Mucosa of descending colon (tissue), 3 donors: ENCODE data around the gene FAM3A. TPM values are rescaled to one million over a fixed set of nuclear protein-coding genes. Genes with fewer than 3 reads are reported as not detected.

Experiments
- ATAC-seq: fragments of 200-7000 bp; cut with Tn5 transposase; one replicate; pipeline ENCODE4 v1.9.1; 2020; ENCODE audit warnings: mild to moderate bottlenecking, moderate library complexity
- DNase-seq, 3 donors: peaks; one replicate each; pipeline ENCODE4 v3.0.0-alpha.2; 2020
- H3K36me3 ChIP-seq: fragments of 200-600 bp; one replicate; pipeline ENCODE4 v1.8.0; 2021; ENCODE audit warnings: low read depth, mild to moderate bottlenecking
- H3K4me1 ChIP-seq: fragments of 200-600 bp; one replicate; pipeline ENCODE4 v1.8.0; 2021; ENCODE audit warnings: low read depth, mild to moderate bottlenecking
- H3K4me3 ChIP-seq: fragments of 200-600 bp; one replicate; pipeline ENCODE4 v1.8.0; 2021; ENCODE audit warnings: mild to moderate bottlenecking
- H3K9me3 ChIP-seq: fragments of 200-600 bp; one replicate; pipeline ENCODE4 v1.8.0; 2021; ENCODE audit warnings: mild to moderate bottlenecking
- intact Hi-C, 2 donors: fragments of 100-400 bp; cut with DNase I in 1 of 2; cut with micrococcal nuclease in 1 of 2; formaldehyde crosslinking; loops; one replicate each; pipeline versions ENCODE4 v1.11.0 to v1.11.1; 2022; cut with DNase I, micrococcal nuclease
- total RNA-seq, 3 donors: library from RNA; stranded (reverse); fragmentation: NEBNext Ultra II Directional in 2 of 3; extraction: Animal tissue kit (Norgen Biotek cat#: 25700) in 2 of 3; gene quantifications; one replicate each; pipeline versions ENCODE4 v1.2.1 to v1.2.4, GENCODE V29; 2021 to 2023
- TF ChIP-seq, protein P1 (sequence below): fragments of 200-600 bp; IDR thresholded peaks from one replicate; pipeline ENCODE4 v1.8.0; 2022; ENCODE audit warnings: antibody characterized with exemption, mild to moderate bottlenecking
- donor health status: DM: no; HTN: no; CAD: no; lungs with moderate emphysema.
- donor health status: DM: no; HTN: no; CAD: no.
- donor health status: DM: no; HTN: yes; CAD: no.

Gene FAM3A
- total RNA-seq, 3 donors from 2014 or later: 52.5 to 75.6 (median 64.8) TPM

DNA sequence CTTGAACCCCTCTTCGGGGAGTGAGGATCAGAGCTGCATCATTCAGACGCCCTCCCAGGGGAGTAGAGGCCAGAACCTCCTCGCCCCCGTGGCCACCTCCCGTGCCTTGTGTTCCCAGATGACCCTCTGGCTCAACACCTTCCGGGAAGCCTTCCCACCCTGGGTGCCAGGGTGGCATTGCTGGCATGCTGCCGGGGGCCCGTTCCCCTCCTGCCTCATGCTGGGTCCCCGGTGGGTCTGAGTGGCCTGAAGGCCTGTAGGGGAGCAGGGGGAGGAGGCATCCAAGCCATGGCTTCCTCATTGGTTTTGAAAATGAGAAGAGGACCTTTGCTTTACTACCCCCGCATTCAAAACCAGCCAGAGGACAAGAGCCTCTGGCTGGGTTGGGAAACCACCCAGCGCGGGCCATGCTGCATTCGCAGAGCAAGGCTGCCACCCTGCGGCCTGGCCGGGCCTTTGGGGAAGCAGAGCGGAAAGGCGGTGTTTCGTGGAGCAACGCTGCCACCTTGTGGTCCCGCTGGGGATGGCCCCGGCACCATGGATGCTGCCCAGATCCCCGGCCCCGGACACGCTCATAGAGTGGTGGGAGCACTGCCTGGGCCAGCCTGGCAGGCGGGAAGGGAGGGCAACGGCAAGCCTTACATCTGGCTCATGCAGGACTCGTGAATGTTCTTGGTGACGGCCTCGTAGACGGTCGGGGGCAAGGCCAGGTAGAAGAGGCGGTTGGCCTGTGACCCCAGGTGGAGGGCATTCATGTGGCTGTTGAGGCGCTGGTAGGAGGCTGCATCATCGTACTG is 18.7 kb upstream of the FAM3A start:
- intact Hi-C loops: no loop called here
- peak; percentile 99 for ATAC-seq

DNA sequence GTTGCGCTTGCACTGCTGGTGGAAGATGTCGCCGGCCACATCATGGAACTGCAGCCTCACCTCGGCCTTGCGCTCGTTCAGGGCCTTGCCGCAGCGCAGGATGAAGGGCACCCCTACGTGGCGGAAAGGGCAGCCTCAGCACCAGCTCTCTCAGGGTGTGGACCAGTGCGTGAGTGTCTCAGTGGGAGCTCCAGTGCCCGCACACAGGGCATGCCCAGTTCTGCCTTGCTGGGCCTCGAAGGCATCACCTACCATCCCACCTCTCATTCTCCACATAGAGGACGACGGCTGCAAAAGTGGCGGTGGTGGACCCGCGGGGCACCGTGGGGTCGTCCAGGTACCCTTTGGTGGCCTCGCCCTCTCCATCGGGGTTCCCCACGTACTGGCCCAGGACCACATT is 16.7 kb upstream of the FAM3A start:
- TF ChIP-seq, protein P1, sequence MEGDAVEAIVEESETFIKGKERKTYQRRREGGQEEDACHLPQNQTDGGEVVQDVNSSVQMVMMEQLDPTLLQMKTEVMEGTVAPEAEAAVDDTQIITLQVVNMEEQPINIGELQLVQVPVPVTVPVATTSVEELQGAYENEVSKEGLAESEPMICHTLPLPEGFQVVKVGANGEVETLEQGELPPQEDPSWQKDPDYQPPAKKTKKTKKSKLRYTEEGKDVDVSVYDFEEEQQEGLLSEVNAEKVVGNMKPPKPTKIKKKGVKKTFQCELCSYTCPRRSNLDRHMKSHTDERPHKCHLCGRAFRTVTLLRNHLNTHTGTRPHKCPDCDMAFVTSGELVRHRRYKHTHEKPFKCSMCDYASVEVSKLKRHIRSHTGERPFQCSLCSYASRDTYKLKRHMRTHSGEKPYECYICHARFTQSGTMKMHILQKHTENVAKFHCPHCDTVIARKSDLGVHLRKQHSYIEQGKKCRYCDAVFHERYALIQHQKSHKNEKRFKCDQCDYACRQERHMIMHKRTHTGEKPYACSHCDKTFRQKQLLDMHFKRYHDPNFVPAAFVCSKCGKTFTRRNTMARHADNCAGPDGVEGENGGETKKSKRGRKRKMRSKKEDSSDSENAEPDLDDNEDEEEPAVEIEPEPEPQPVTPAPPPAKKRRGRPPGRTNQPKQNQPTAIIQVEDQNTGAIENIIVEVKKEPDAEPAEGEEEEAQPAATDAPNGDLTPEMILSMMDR: no peak
- intact Hi-C loops: no loop called here
- DNase-seq (no peak), ATAC-seq (no peak)
- Histone ChIP-seq H3K4me3 (no peak overlapping the region), H3K9me3 (no peaks in the 10 kb centered on the region), H3K36me3 (no peaks in the 10 kb centered on the region), H3K4me1 (no peaks in the 10 kb centered on the region)

More for the DNA sequence above, 18.7 kb upstream of the FAM3A start:
- H3K36me3 ChIP-seq: no peaks in the 10 kb centered on the region
- H3K4me1 ChIP-seq: no peaks in the 10 kb centered on the region
- no peak overlapping the region for H3K4me3 ChIP-seq
- TF ChIP-seq, protein P1: peak; percentile 89
- H3K9me3 ChIP-seq: no peaks in the 10 kb centered on the region
- DNase-seq: peak; percentile 88 to 94 (median 90)

DNA sequence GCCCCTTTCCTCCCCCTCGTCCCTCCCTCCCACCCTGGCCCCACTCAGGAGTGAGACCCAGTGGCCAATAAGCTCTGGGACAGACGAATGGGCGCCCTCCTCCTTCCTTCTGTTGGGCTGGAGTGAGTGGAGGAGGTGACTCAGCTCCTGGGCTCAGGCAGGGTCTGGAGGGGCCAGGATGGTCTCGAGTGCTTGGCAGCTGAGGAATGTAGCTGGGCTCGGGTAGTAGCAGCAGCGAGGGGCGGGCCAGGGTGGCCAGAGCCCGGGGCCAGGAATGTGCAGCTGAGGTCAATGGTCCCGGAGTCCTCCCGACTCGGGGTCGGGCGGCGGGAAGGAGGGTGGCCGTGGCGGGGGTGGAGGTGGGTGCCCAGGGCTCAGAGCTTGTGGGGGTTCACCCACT is 15.6 kb upstream of the FAM3A start:
- DNase-seq (no peak), ATAC-seq (no peak)
- H3K4me3 ChIP-seq: no peak overlapping the region
- TF ChIP-seq, protein P1: no peak
- H3K9me3 ChIP-seq: no peaks in the 10 kb centered on the region
- intact Hi-C loops: no loop called here
- H3K4me1 ChIP-seq: peaks cover 3% of the 10 kb centered on the region
- H3K36me3 ChIP-seq: no peaks in the 10 kb centered on the region

DNA sequence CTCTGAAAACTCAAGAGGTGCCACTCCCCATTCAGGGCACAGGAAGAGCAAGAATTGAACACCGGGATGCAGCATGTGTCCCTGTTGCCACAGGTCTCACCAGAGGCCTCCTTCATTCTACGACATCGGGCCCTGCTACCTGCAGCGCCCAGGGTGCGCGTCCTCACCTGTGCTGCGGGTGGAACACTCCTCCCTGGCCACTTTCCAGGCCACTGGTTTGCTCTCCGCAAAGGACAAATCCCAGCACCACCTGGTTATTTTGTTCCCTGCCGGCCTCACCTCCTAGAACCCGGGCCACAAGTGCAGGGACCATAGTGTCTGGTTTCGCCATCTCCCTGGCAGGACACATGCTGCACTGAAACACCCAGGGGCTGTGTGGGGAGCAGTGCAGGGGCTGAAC is 14.3 kb upstream of the FAM3A start:
- no peaks in the 10 kb centered on the region for H3K36me3 ChIP-seq
- ATAC-seq (no peak), DNase-seq (no peak)
- intact Hi-C loops: no loop called here
- peaks cover 3% of the 10 kb centered on the region for H3K4me1 ChIP-seq
- TF ChIP-seq, protein P1: no peak
- H3K9me3 ChIP-seq: no peaks in the 10 kb centered on the region
- no peak overlapping the region for H3K4me3 ChIP-seq

GRCh38 chrX:154529206-154529612 is 13.2 kb upstream of the FAM3A start:
- no peak for ATAC-seq
- intact Hi-C loops: no loop called here
- DNase-seq: no peak

More at GRCh38 chrX:154529206-154529612, 13.2 kb upstream of the FAM3A start:
- Histone ChIP-seq H3K9me3 (no peaks in the 10 kb centered on the region), H3K4me1 (peaks cover 3% of the 10 kb centered on the region), H3K4me3 (no peak overlapping the region), H3K36me3 (no peaks in the 10 kb centered on the region)
- TF ChIP-seq, protein P1: no peak
